IMR-90 (cell line): ENCODE data around the gene PDZRN3. TPM values are rescaled to one million over a fixed set of nuclear protein-coding genes. Genes with fewer than 3 reads are reported as not detected.
A peak's percentile ranks its signal among the peaks of the same experiment; 100 is the strongest.

Source experiments
- ATAC-seq: fragments of 200-7000 bp; cut with Tn5 transposase; 2 replicates; pipeline ENCODE4 v1.9.1; 2020; ENCODE audit warnings: low read depth, mild to moderate bottlenecking, moderate library complexity
- BruUV-seq: library from RNA; stranded (reverse); fragments of 400-500 nt; replicated peaks from 2 replicates; lab custom pipeline; 2021; lab: Mats Ljungman, UMichigan
- CTCF ChIA-PET: fragments of 300-600 bp; formaldehyde crosslinking; extraction: SDS; loops from one replicate; lab custom pipeline; 2021; ENCODE audit warnings: antibody characterized with exemption; lab: Yijun Ruan, JAX
- POLR2A ChIA-PET: fragments of 300-600 bp; sonication (Branson Sonifier 250); formaldehyde crosslinking; loops from one replicate; lab custom pipeline; 2022; ENCODE audit warnings: antibody characterized with exemption; ENCODE audit not compliant: unreplicated experiment; lab: Charles Lee
- DNase-seq: peaks from one replicate; pipeline ENCODE4 v3.0.0; 2013
- H2AFZ ChIP-seq: replicated peaks from 2 replicates; pipeline ENCODE3; 2013; ENCODE audit warnings: low read length, mild to moderate bottlenecking; ENCODE audit not compliant: poor library complexity
- H2AK5ac ChIP-seq: 2 replicates; pipeline ENCODE4 v1.6.1; 2013; ENCODE audit warnings: low read depth, low read length, inconsistent platforms
- H2AK9ac ChIP-seq: replicated peaks from 2 replicates; pipeline ENCODE3; 2013; ENCODE audit warnings: mild to moderate bottlenecking, low read depth, low read length, moderate library complexity; ENCODE audit not compliant: poor library complexity
- H2BK120ac ChIP-seq: 2 replicates; pipeline ENCODE4 v1.6.1; 2013; ENCODE audit warnings: low read depth, low read length, inconsistent platforms
- H2BK15ac ChIP-seq: 3 replicates; pipeline ENCODE4 v1.6.1; 2013; ENCODE audit warnings: low read depth, low read length, inconsistent platforms
- H2BK20ac ChIP-seq: 2 replicates; pipeline ENCODE4 v1.6.1; 2013; ENCODE audit warnings: low read depth, mild to moderate bottlenecking, inconsistent platforms, low read length, moderate library complexity
- H2BK5ac ChIP-seq: 2 replicates; pipeline ENCODE4 v1.6.1; 2013; ENCODE audit warnings: mild to moderate bottlenecking, low read depth, low read length, inconsistent platforms; ENCODE audit not compliant: poor library complexity, severe bottlenecking
- H3K14ac ChIP-seq: replicated peaks from 2 replicates; pipeline ENCODE4 v1.6.1; 2013; ENCODE audit warnings: low read depth, low read length, inconsistent platforms
- H3K18ac ChIP-seq: 2 replicates; pipeline ENCODE4 v1.6.1; 2013; ENCODE audit warnings: low read depth, low read length, control low read depth
- H3K23ac ChIP-seq: 2 replicates; pipeline ENCODE4 v1.6.1; 2013; ENCODE audit warnings: low read depth, low read length, inconsistent platforms
- H3K27ac ChIP-seq: 2 replicates; pipeline ENCODE4 v1.5.1; 2013; ENCODE audit warnings: mild to moderate bottlenecking, control low read depth, low read length; ENCODE audit not compliant: insufficient read depth
- H3K27me3 ChIP-seq: 2 replicates; pipeline ENCODE4 v1.6.1; 2013; ENCODE audit warnings: low read length; ENCODE audit not compliant: control insufficient read depth, insufficient read depth
- H3K36me3 ChIP-seq: 2 replicates; pipeline ENCODE4 v1.6.1; 2013; ENCODE audit warnings: low read length, mixed read lengths; ENCODE audit not compliant: control insufficient read depth, insufficient read depth
- H3K4ac ChIP-seq: 2 replicates; pipeline ENCODE4 v1.6.1; 2013; ENCODE audit warnings: low read depth, low read length, inconsistent platforms
- H3K4me1 ChIP-seq: 2 replicates; pipeline ENCODE4 v1.6.1; 2013; ENCODE audit warnings: low read length, mixed read lengths; ENCODE audit not compliant: control insufficient read depth, insufficient read depth
- H3K4me2 ChIP-seq: 2 replicates; pipeline ENCODE4 v1.6.1; 2013; ENCODE audit warnings: low read depth, mild to moderate bottlenecking, control low read depth, low read length, moderate library complexity
- H3K4me3 ChIP-seq: 2 replicates; pipeline ENCODE4 v1.5.1; 2013; ENCODE audit warnings: low read depth, mild to moderate bottlenecking, control low read depth, low read length, moderate library complexity; ENCODE audit not compliant: insufficient read depth
- H3K56ac ChIP-seq: 2 replicates; pipeline ENCODE4 v1.6.1; 2013; ENCODE audit warnings: low read length, inconsistent platforms; ENCODE audit not compliant: insufficient read depth; ENCODE audit errors: extremely low read depth
- H3K79me1 ChIP-seq, 2 experiments: 2 replicates each; pipeline ENCODE4 v1.6.1; 2013; ENCODE audit warnings: low read length in 2 of 2, inconsistent platforms in 1 of 2, low read depth in 1 of 2
- H3K9ac ChIP-seq: 2 replicates; pipeline ENCODE4 v1.6.1; 2013; ENCODE audit warnings: low read depth, low read length, control low read depth
- H3K9me1 ChIP-seq: 2 replicates; pipeline ENCODE4 v1.6.1; 2013; ENCODE audit warnings: low read length, inconsistent platforms; ENCODE audit not compliant: insufficient read depth
- H3K9me3 ChIP-seq: 2 replicates; pipeline ENCODE4 v1.6.1; 2013; ENCODE audit warnings: low read length; ENCODE audit not compliant: control insufficient read depth, insufficient read depth
- H4K20me1 ChIP-seq: 2 replicates; pipeline ENCODE4 v1.6.1; 2013; ENCODE audit warnings: low read length, inconsistent platforms; ENCODE audit not compliant: insufficient read depth
- H4K5ac ChIP-seq: 2 replicates; pipeline ENCODE4 v1.6.1; 2013; ENCODE audit warnings: mild to moderate bottlenecking, low read depth, low read length, control low read depth
- H4K8ac ChIP-seq, 2 experiments: 2 replicates each; pipeline ENCODE4 v1.6.1; 2013; ENCODE audit warnings: low read depth in 2 of 2, low read length in 2 of 2, control low read depth in 1 of 2, inconsistent platforms in 1 of 2
- H4K91ac ChIP-seq: 2 replicates; pipeline ENCODE4 v1.6.1; 2013; ENCODE audit warnings: low read depth, low read length, inconsistent platforms; ENCODE audit not compliant: insufficient read depth
- CHD1 ChIP-seq: IDR thresholded peaks from 2 replicates; pipeline ENCODE4 v1.6.1; 2012; ENCODE audit warnings: low read depth, low read length, improper control_type of control experiment
- CTCF ChIP-seq: conservative IDR thresholded peaks from 2 replicates; pipeline ENCODE4 v1.5.1; 2012; ENCODE audit warnings: mild to moderate bottlenecking, low read depth, low read length, improper control_type of control experiment
- FOS ChIP-seq: fragments of 150-350 bp; IDR thresholded peaks from 2 replicates; pipeline ENCODE4 v1.6.1; 2016; ENCODE audit warnings: low read depth, low read length
- POLR2A ChIP-seq: IDR thresholded peaks from 2 replicates; pipeline ENCODE4 v1.6.1; 2012; ENCODE audit warnings: mild to moderate bottlenecking, low read depth, low read length
- dilution Hi-C: fragments of 300-500 bp; cut with HindIII; formaldehyde crosslinking; loops from one replicate; pipeline ENCODE4 v1.14.3; 2018; ENCODE audit warnings: low sequenced_read_pairs; ENCODE audit not compliant: unreplicated experiment
- in situ Hi-C: fragments of 300-500 bp; cut with MboI; formaldehyde crosslinking; loops from 3 replicates; pipeline ENCODE4 v1.14.3; 2019; ENCODE audit warnings: low sequenced_read_pairs, inconsistent platforms, mixed read lengths
- intact Hi-C: fragments of 100-400 bp; cut with micrococcal nuclease; formaldehyde crosslinking; loops from 2 replicates; pipeline ENCODE4 v1.10.0; 2022
- polyA plus RNA-seq, 3 experiments: library from polyadenylated mRNA; depleted of rRNA; stranded (reverse); fragments of >200 nt; gene quantifications; 2 replicates each; pipeline ENCODE4 v1.2.3, GENCODE V29; 2012; ENCODE audit warnings: low replicate concordance in 1 of 3
- total RNA-seq: library from RNA; depleted of rRNA; stranded (reverse); fragments of >200 nt; gene quantifications from 2 replicates; pipeline ENCODE4 v1.2.3, GENCODE V29; 2012

PDZRN3 gene
- total and polyA plus RNA-seq, 2 of the 4 experiments (the other 2 are of a cell fraction): 9.4 to 17.0 TPM

GRCh38 chr3:73535931-73536330, 88.8 kb downstream of the PDZRN3 start:
- Histone ChIP-seq H3K27me3 (no peaks in the 10 kb centered on the region), H3K36me3 (no peaks in the 10 kb centered on the region), H3K14ac (0 out of 2 replicates have a peak overlapping the region, but pooled peaks have one; percentile 76), H3K4me3 (no peak overlapping the region), H3K79me1 (peaks cover 3 to 20% of the 10 kb centered on the region in 2 experiments; a peak in 2 of 4 replicates), H3K4me2 (no peak overlapping the region), H3K4me1 (peaks cover 7% of the 10 kb centered on the region), H2AK9ac (no peak overlapping the region), H3K18ac (no peak overlapping the region), H2BK5ac (no peak overlapping the region), H4K5ac (no peak overlapping the region), H3K4ac (peak overlapping the region; percentile 71), H2BK120ac (no peak overlapping the region), H2AFZ (no peak overlapping the region), H3K23ac (no peak overlapping the region), H3K56ac (no peak overlapping the region), H3K9me1 (peaks cover 10% of the 10 kb centered on the region), H4K20me1 (0 out of 2 replicates have a peak, but pooled peaks cover 3% of the 10 kb centered on the region), H3K9me3 (no peaks in the 10 kb centered on the region), H3K27ac (no peak overlapping the region), H2AK5ac (no peak overlapping the region), H4K91ac (no peak overlapping the region), H3K9ac (no peak overlapping the region), H2BK20ac (no peak overlapping the region), H4K8ac (0 out of 4 replicates have a peak overlapping the region, but pooled peaks of 1 of the 2 experiments have one; percentile 27), H2BK15ac (no peak overlapping the region)
- no TSS peak for BruUV-seq
- DNase-seq (no peak), ATAC-seq (no peak)
- dilution Hi-C loops: no loop called here
- ChIA-PET CTCF (no interaction called here), POLR2A (no interaction called here)
- intact Hi-C loops: no loop called here
- TF ChIP-seq POLR2A: no peak
- TF ChIP-seq FOS: no peak
- TF ChIP-seq CHD1: no peak
- TF ChIP-seq CTCF: no peak
- in situ Hi-C loops: no loop called here
